HepG2 (cell line): ENCODE measurements around the gene CABLES2. TPM values are rescaled to one million over a fixed set of nuclear protein-coding genes. Genes with fewer than 3 reads are reported as not detected.
A peak's percentile ranks its signal among the peaks of the same experiment; 100 is the strongest.

Source experiments
- BCL6 ChIP-seq: IDR thresholded peaks from 2 replicates; pipeline ENCODE4 v1.6.1; 2016; ENCODE audit warnings: missing genetic modification reagents, missing compliant biosample characterization
- DR1 ChIP-seq: sonication (generic); formaldehyde crosslinking; IDR thresholded peaks from 2 replicates; pipeline ENCODE4 v1.8.0; 2021; ENCODE audit warnings: mild to moderate bottlenecking, missing genetic modification reagents, inconsistent platforms
- E2F2 ChIP-seq: sonication (generic); formaldehyde crosslinking; IDR thresholded peaks from 2 replicates; pipeline ENCODE4 v1.4.0; 2020; ENCODE audit warnings: missing genetic modification reagents, borderline replicate concordance
- GATA4 ChIP-seq: sonication (generic); IDR thresholded peaks from 2 replicates; pipeline ENCODE4 v1.6.1; 2016; ENCODE audit warnings: antibody characterized with exemption, low read depth, borderline replicate concordance
- GMEB1 ChIP-seq: sonication (generic); formaldehyde crosslinking; IDR thresholded peaks from 2 replicates; pipeline ENCODE4 v1.5.1; 2020; ENCODE audit warnings: missing genetic modification reagents, mild to moderate bottlenecking, borderline replicate concordance
- HMG20A ChIP-seq: IDR thresholded peaks from 2 replicates; pipeline ENCODE4 v1.6.1; 2016; ENCODE audit warnings: borderline replicate concordance
- KMT2B ChIP-seq: IDR thresholded peaks from 2 replicates; pipeline ENCODE4 v1.6.1; 2016; ENCODE audit warnings: missing genetic modification reagents, missing compliant biosample characterization
- MIXL1 ChIP-seq: IDR thresholded peaks from 2 replicates; pipeline ENCODE4 v1.6.1; 2016
- MTA1 ChIP-seq: sonication (generic); formaldehyde crosslinking; IDR thresholded peaks from 2 replicates; pipeline ENCODE4 v1.4.0; 2020; ENCODE audit warnings: missing genetic modification reagents, mild to moderate bottlenecking, borderline replicate concordance
- NFE2 ChIP-seq: sonication (generic); formaldehyde crosslinking; IDR thresholded peaks from 2 replicates; pipeline ENCODE4 v1.4.0; 2020; ENCODE audit warnings: missing genetic modification reagents
- PRMT3 ChIP-seq: sonication (generic); formaldehyde crosslinking; IDR thresholded peaks from 2 replicates; pipeline ENCODE4 v1.8.1; 2022; ENCODE audit warnings: low read depth, mild to moderate bottlenecking, moderate library complexity, missing genetic modification reagents, borderline replicate concordance
- TBL1XR1 ChIP-seq: fragments of 150-350 bp; IDR thresholded peaks from 2 replicates; pipeline ENCODE4 v1.6.1; 2014; ENCODE audit warnings: borderline replicate concordance, low read length; ENCODE audit not compliant: partially characterized antibody
- TCF7L2 ChIP-seq: IDR thresholded peaks from 2 replicates; pipeline ENCODE4 v1.6.1; 2011; ENCODE audit warnings: mild to moderate bottlenecking, low read depth, low read length, moderate library complexity
- TRIM22 ChIP-seq: fragments of 450-650 bp; IDR thresholded peaks from 2 replicates; pipeline ENCODE4 v1.6.1; 2017
- ZBTB42 ChIP-seq: sonication (generic); formaldehyde crosslinking; IDR thresholded peaks from 2 replicates; pipeline ENCODE4 v1.5.0; 2020; ENCODE audit warnings: mild to moderate bottlenecking, missing genetic modification reagents
- ZFAT ChIP-seq: sonication (generic); formaldehyde crosslinking; conservative IDR thresholded peaks from 2 replicates; pipeline ENCODE4 v1.8.1; 2023; ENCODE audit warnings: missing genetic modification reagents, inconsistent platforms
- ZNF205 ChIP-seq: IDR thresholded peaks from 2 replicates; pipeline ENCODE4 v1.6.1; 2018; ENCODE audit warnings: missing biosample characterization, missing genetic modification reagents
- ZNF280B ChIP-seq: sonication (generic); formaldehyde crosslinking; IDR thresholded peaks from 2 replicates; pipeline ENCODE4 v1.5.0; 2020; ENCODE audit warnings: missing genetic modification reagents, mild to moderate bottlenecking, borderline replicate concordance
- ZNF558 ChIP-seq: sonication (generic); formaldehyde crosslinking; IDR thresholded peaks from 2 replicates; pipeline ENCODE4 v1.9.0; 2022; ENCODE audit warnings: mild to moderate bottlenecking, missing genetic modification reagents, borderline replicate concordance
- ZNF574 ChIP-seq: sonication (generic); formaldehyde crosslinking; IDR thresholded peaks from 2 replicates; pipeline ENCODE4 v1.4.0; 2020; ENCODE audit warnings: missing genetic modification reagents
- ZNF703 ChIP-seq: sonication (generic); formaldehyde crosslinking; IDR thresholded peaks from 2 replicates; pipeline ENCODE4 v1.5.1; 2020; ENCODE audit warnings: missing genetic modification reagents, mild to moderate bottlenecking, moderate library complexity, borderline replicate concordance
- ZNF709 ChIP-seq: sonication (generic); formaldehyde crosslinking; IDR thresholded peaks from 2 replicates; pipeline ENCODE4 v1.5.0; 2020; ENCODE audit warnings: mild to moderate bottlenecking, missing genetic modification reagents
- ZNF772 ChIP-seq: sonication (generic); formaldehyde crosslinking; IDR thresholded peaks from 2 replicates; pipeline ENCODE4 v1.5.0; 2020; ENCODE audit warnings: mild to moderate bottlenecking, missing genetic modification reagents
- polyA plus RNA-seq, 8 experiments: library from polyadenylated mRNA; depleted of rRNA in 3 of 8; stranded (reverse) in 7 of 8; unstranded in 1 of 8; fragments of >200 nt; fragmentation: Illumina TruSeq in 4 of 8; extraction: Trizol in 4 of 8; gene quantifications; 2 replicates each; pipeline versions ENCODE4 v1.2.1 to v1.2.3, GENCODE V29; 2011 to 2016; ENCODE audit warnings: low read depth in 4 of 8, missing spikeins in 1 of 8, mixed read lengths in 1 of 8; ENCODE audit not compliant: insufficient read depth in 1 of 8
- total RNA-seq, 5 experiments: library from RNA; depleted of rRNA; stranded (reverse); fragments of >200 nt; fragmentation: Illumina TruSeq; extraction: Trizol; gene quantifications; 2 replicates each; pipeline ENCODE4 v1.2.3, GENCODE V29; 2016; ENCODE audit warnings: low read depth in 1 of 5

The CABLES2 gene
- total and polyA plus RNA-seq, 2 of the 13 experiments (the other 11 are each of a cell fraction or from before 2014, with no cell fraction given): 5.2 to 9.7 TPM

- TF ChIP-seq ZNF280B (no peak), HMG20A (CRISPR knock-in tag) (no peak), GMEB1 (CRISPR knock-in tag) (no peak), ZFAT (CRISPR knock-in tag) (no peak), GATA4 (no peak), DR1 (CRISPR knock-in tag) (0 out of 2 replicates have a peak, but pooled peaks have one; percentile 37), TRIM22 (no peak), ZNF772 (no peak), BCL6 (CRISPR knock-in tag) (peak; percentile 44), PRMT3 (CRISPR knock-in tag) (no peak), MTA1 (CRISPR knock-in tag) (peak; percentile 39; the same call in 1 of the 2 replicates), ZBTB42 (no peak), ZNF205 (no peak), MIXL1 (CRISPR knock-in tag) (no peak), ZNF709 (CRISPR knock-in tag) (no peak), ZNF558 (CRISPR knock-in tag) (no peak), TCF7L2 (no peak), ZNF574 (CRISPR knock-in tag) (no peak), TBL1XR1 (peak; percentile 88), NFE2 (CRISPR knock-in tag) (no peak), ZNF703 (CRISPR knock-in tag) (no peak), KMT2B (CRISPR knock-in tag) (no peak), E2F2 (no peak)
Measured at GRCh38 chr20:62441987-62442539, 35.0 kb upstream of the CABLES2 start (continued).
